ENCODE data around the gene DNAJC1. TPM values are rescaled to one million over a fixed set of nuclear protein-coding genes. Genes with fewer than 3 reads are reported as not detected.

Gene DNAJC1
- total RNA-seq, 5 donors from 2014 or later (not counting 1 experiment from before 2014, with no cell fraction given) = 12.8 to 23.1 (median 16.7) TPM

GRCh38 chr10:21943633-21944265, 59.8 kb downstream of the DNAJC1 start:
- POLR2A ChIA-PET = interaction anchor here in 1 of 2 donors (0.7 kb wide), 1 partner anchor 295 kb away, joined by 4 read pairs; no protein-coding TSS in a partner anchor
- H3K27ac ChIP-seq (ENCODE audit: low read length) = no peak overlapping the region
- H3K36me3 ChIP-seq (ENCODE audit: control insufficient read depth in 2 of 2, extremely low read depth in 1 of 2, insufficient read depth in 1 of 2, low read length in 1 of 2) = no peaks in the 10 kb centered on the region
- CTCF ChIA-PET = no interaction called here
- H3K4me3 Mint-ChIP-seq = no peak overlapping the region
- H3K9me3 ChIP-seq = no peaks in the 10 kb centered on the region
- ATAC-seq (replicated peaks in 1 of 4) = no peak
- peaks cover 14 to 32% (median 15%) of the 10 kb centered on the region in 3 donors for H3K4me1 Mint-ChIP-seq
- H3K36me3 Mint-ChIP-seq = peaks cover 11% of the 10 kb centered on the region
- DNase-seq = no peak
- peaks cover 0 to 3% (median 0%) of the 10 kb centered on the region in 3 donors for H3K9me3 Mint-ChIP-seq
- H3K4me3 ChIP-seq (ENCODE audit: control insufficient read depth in 1 of 2, extremely low read depth in 1 of 2, low read length in 1 of 2) = no peak overlapping the region
- no peaks in the 10 kb centered on the region for H3K4me1 ChIP-seq (ENCODE audit: control insufficient read depth in 1 of 2, extremely low read depth in 1 of 2, insufficient read depth in 2 of 2, low read length in 2 of 2)
- H3K27me3 Mint-ChIP-seq = no peaks in the 10 kb centered on the region
- H3K27ac Mint-ChIP-seq = no peak overlapping the region
- WGBS (ENCODE audit: insufficient coverage) = no CpG with 5 or more reads among the region's 2 CpGs
- H3K27me3 ChIP-seq (replicated peaks in 1 of 2; ENCODE audit: control insufficient read depth in 2 of 2, extremely low read depth in 1 of 2, insufficient read depth in 2 of 2, low read length in 1 of 2) = no peaks in the 10 kb centered on the region

GRCh38 chr10:21935439-21936023, 68.0 kb downstream of the DNAJC1 start:
- Mint-ChIP-seq H3K27ac (no peak overlapping the region), H3K9me3 (peaks cover 0 to 27% (median 10%) of the 10 kb centered on the region in 3 donors), H3K4me3 (no peak overlapping the region), H3K36me3 (peaks cover 43% of the 10 kb centered on the region), H3K4me1 (peaks cover 0 to 11% (median 4%) of the 10 kb centered on the region in 3 donors), H3K27me3 (no peaks in the 10 kb centered on the region)
- ATAC-seq (replicated peaks in 1 of 4) = no peak
- WGBS (ENCODE audit: insufficient coverage) = no CpG with 5 or more reads among the region's 1 CpG
- DNase-seq = no peak
- Histone ChIP-seq H3K4me1 (ENCODE audit: control insufficient read depth in 1 of 2, extremely low read depth in 1 of 2, insufficient read depth in 2 of 2, low read length in 2 of 2) (no peaks in the 10 kb centered on the region), H3K4me3 (ENCODE audit: control insufficient read depth in 1 of 2, extremely low read depth in 1 of 2, low read length in 1 of 2) (no peak overlapping the region), H3K9me3 (peaks cover 5% of the 10 kb centered on the region), H3K27ac (ENCODE audit: low read length) (no peak overlapping the region), H3K36me3 (ENCODE audit: control insufficient read depth in 2 of 2, extremely low read depth in 1 of 2, insufficient read depth in 1 of 2, low read length in 1 of 2) (no peaks in the 10 kb centered on the region), H3K27me3 (replicated peaks in 1 of 2; ENCODE audit: control insufficient read depth in 2 of 2, extremely low read depth in 1 of 2, insufficient read depth in 2 of 2, low read length in 1 of 2) (no peaks in the 10 kb centered on the region)
- ChIA-PET POLR2A (no interaction called here), CTCF (interaction anchor here in 1 of 2 donors (0.5 kb wide), 1 partner anchor 18 kb away, joined by 4 read pairs; no protein-coding TSS in a partner anchor)

- Histone ChIP-seq H3K36me3 (ENCODE audit: control insufficient read depth in 2 of 2, extremely low read depth in 1 of 2, insufficient read depth in 1 of 2, low read length in 1 of 2) (no peaks in the 10 kb centered on the region), H3K4me3 (ENCODE audit: control insufficient read depth in 1 of 2, extremely low read depth in 1 of 2, low read length in 1 of 2) (no peak overlapping the region), H3K4me1 (ENCODE audit: control insufficient read depth in 1 of 2, extremely low read depth in 1 of 2, insufficient read depth in 2 of 2, low read length in 2 of 2) (no peaks in the 10 kb centered on the region), H3K27ac (ENCODE audit: low read length) (no peak overlapping the region), H3K9me3 (peaks cover 5% of the 10 kb centered on the region), H3K27me3 (replicated peaks in 1 of 2; ENCODE audit: control insufficient read depth in 2 of 2, extremely low read depth in 1 of 2, insufficient read depth in 2 of 2, low read length in 1 of 2) (no peaks in the 10 kb centered on the region)
- Mint-ChIP-seq H3K27ac (no peak overlapping the region), H3K4me1 (peaks cover 0 to 7% (median 4%) of the 10 kb centered on the region in 3 donors), H3K4me3 (no peak overlapping the region), H3K27me3 (no peaks in the 10 kb centered on the region), H3K36me3 (peaks cover 38% of the 10 kb centered on the region), H3K9me3 (peaks cover 0 to 27% (median 10%) of the 10 kb centered on the region in 3 donors)
- WGBS (ENCODE audit: insufficient coverage) = no CpG with 5 or more reads among the region's 1 CpG
- CTCF ChIA-PET = no interaction called here
- DNase-seq = no peak
- POLR2A ChIA-PET = interaction anchor here in 1 of 2 donors (0.6 to 0.7 kb wide), 2 partner anchors 24 to 291 kb away, joined by 4 to 5 read pairs; no protein-coding TSS in a partner anchor
- no peak for ATAC-seq (replicated peaks in 1 of 4)
These were observed 69.2 kb downstream of the DNAJC1 start for GRCh38 chr10:21934307-21934706.

- Mint-ChIP-seq H3K9me3 (no peaks in the 10 kb centered on the region), H3K27ac (no peak overlapping the region), H3K4me1 (peaks cover 0 to 7% (median 0%) of the 10 kb centered on the region in 3 donors), H3K27me3 (no peaks in the 10 kb centered on the region), H3K4me3 (no peak overlapping the region), H3K36me3 (peaks cover 14% of the 10 kb centered on the region)
- no peak overlapping the region for H3K27ac ChIP-seq (ENCODE audit: low read length)
- no peak for ATAC-seq (replicated peaks in 1 of 4)
- ChIA-PET CTCF (no interaction called here), POLR2A (no interaction called here)
- H3K9me3 ChIP-seq = no peaks in the 10 kb centered on the region
- no peak overlapping the region for H3K4me3 ChIP-seq (ENCODE audit: control insufficient read depth in 1 of 2, extremely low read depth in 1 of 2, low read length in 1 of 2)
- H3K4me1 ChIP-seq (ENCODE audit: control insufficient read depth in 1 of 2, extremely low read depth in 1 of 2, insufficient read depth in 2 of 2, low read length in 2 of 2) = no peaks in the 10 kb centered on the region
- no CpG with 5 or more reads among the region's 2 CpGs for WGBS (ENCODE audit: insufficient coverage)
- H3K27me3 ChIP-seq (replicated peaks in 1 of 2; ENCODE audit: control insufficient read depth in 2 of 2, extremely low read depth in 1 of 2, insufficient read depth in 2 of 2, low read length in 1 of 2) = no peaks in the 10 kb centered on the region
- no peak for DNase-seq
- H3K36me3 ChIP-seq (ENCODE audit: control insufficient read depth in 2 of 2, extremely low read depth in 1 of 2, insufficient read depth in 1 of 2, low read length in 1 of 2) = no peaks in the 10 kb centered on the region
These were observed 74.5 kb downstream of the DNAJC1 start for GRCh38 chr10:21929070-21929469.

GRCh38 chr10:21927631-21928353, 75.7 kb downstream of the DNAJC1 start:
- ATAC-seq (replicated peaks in 1 of 4) = no peak
- Histone ChIP-seq H3K27ac (ENCODE audit: low read length) (no peak overlapping the region), H3K36me3 (ENCODE audit: control insufficient read depth in 2 of 2, extremely low read depth in 1 of 2, insufficient read depth in 1 of 2, low read length in 1 of 2) (no peaks in the 10 kb centered on the region), H3K4me3 (ENCODE audit: control insufficient read depth in 1 of 2, extremely low read depth in 1 of 2, low read length in 1 of 2) (no peak overlapping the region), H3K4me1 (ENCODE audit: control insufficient read depth in 1 of 2, extremely low read depth in 1 of 2, insufficient read depth in 2 of 2, low read length in 2 of 2) (no peaks in the 10 kb centered on the region), H3K9me3 (no peaks in the 10 kb centered on the region), H3K27me3 (replicated peaks in 1 of 2; ENCODE audit: control insufficient read depth in 2 of 2, extremely low read depth in 1 of 2, insufficient read depth in 2 of 2, low read length in 1 of 2) (no peaks in the 10 kb centered on the region)
- Mint-ChIP-seq H3K9me3 (no peaks in the 10 kb centered on the region), H3K36me3 (peaks cover 14% of the 10 kb centered on the region), H3K27ac (no peak overlapping the region), H3K27me3 (no peaks in the 10 kb centered on the region), H3K4me1 (peaks cover 0 to 7% (median 0%) of the 10 kb centered on the region in 3 donors), H3K4me3 (no peak overlapping the region)
- WGBS (ENCODE audit: insufficient coverage) = 90% methylated on average over 2 of the region's 4 CpGs
- DNase-seq = no peak
- POLR2A ChIA-PET = interaction anchor here in 1 of 2 donors (0.5 kb wide), 1 partner anchor 414 kb away, joined by 9 read pairs; no protein-coding TSS in a partner anchor
- CTCF ChIA-PET = no interaction called here

- Histone ChIP-seq H3K27ac (ENCODE audit: low read length) (no peak overlapping the region), H3K4me1 (ENCODE audit: control insufficient read depth in 1 of 2, extremely low read depth in 1 of 2, insufficient read depth in 2 of 2, low read length in 2 of 2) (no peaks in the 10 kb centered on the region), H3K4me3 (ENCODE audit: control insufficient read depth in 1 of 2, extremely low read depth in 1 of 2, low read length in 1 of 2) (no peak overlapping the region), H3K27me3 (replicated peaks in 1 of 2; ENCODE audit: control insufficient read depth in 2 of 2, extremely low read depth in 1 of 2, insufficient read depth in 2 of 2, low read length in 1 of 2) (no peaks in the 10 kb centered on the region), H3K9me3 (no peaks in the 10 kb centered on the region), H3K36me3 (ENCODE audit: control insufficient read depth in 2 of 2, extremely low read depth in 1 of 2, insufficient read depth in 1 of 2, low read length in 1 of 2) (no peaks in the 10 kb centered on the region)
- H3K27me3 Mint-ChIP-seq = no peaks in the 10 kb centered on the region
- H3K9me3 Mint-ChIP-seq = no peaks in the 10 kb centered on the region
- H3K27ac Mint-ChIP-seq = no peak overlapping the region
- ATAC-seq (replicated peaks in 1 of 4) (no peak), DNase-seq (no peak)
- POLR2A ChIA-PET = interaction anchor here in 1 of 2 donors (0.5 kb wide), 1 partner anchor 12 kb away, joined by 4 read pairs; no protein-coding TSS in a partner anchor
- CTCF ChIA-PET = interaction anchor here in 1 of 2 donors (0.6 kb wide), 1 partner anchor 486 kb away, joined by 4 read pairs; no protein-coding TSS in a partner anchor
- no peak overlapping the region for H3K4me3 Mint-ChIP-seq
- WGBS (ENCODE audit: insufficient coverage) = no CpG with 5 or more reads among the region's 2 CpGs
- peaks cover 14% of the 10 kb centered on the region for H3K36me3 Mint-ChIP-seq
- peaks cover 0 to 7% (median 0%) of the 10 kb centered on the region in 3 donors for H3K4me1 Mint-ChIP-seq
These were observed 76.6 kb downstream of the DNAJC1 start for GRCh38 chr10:21926949-21927348.

Data from T-cell (primary cell).